ENCODE measurements around the gene CSK.

DNA sequence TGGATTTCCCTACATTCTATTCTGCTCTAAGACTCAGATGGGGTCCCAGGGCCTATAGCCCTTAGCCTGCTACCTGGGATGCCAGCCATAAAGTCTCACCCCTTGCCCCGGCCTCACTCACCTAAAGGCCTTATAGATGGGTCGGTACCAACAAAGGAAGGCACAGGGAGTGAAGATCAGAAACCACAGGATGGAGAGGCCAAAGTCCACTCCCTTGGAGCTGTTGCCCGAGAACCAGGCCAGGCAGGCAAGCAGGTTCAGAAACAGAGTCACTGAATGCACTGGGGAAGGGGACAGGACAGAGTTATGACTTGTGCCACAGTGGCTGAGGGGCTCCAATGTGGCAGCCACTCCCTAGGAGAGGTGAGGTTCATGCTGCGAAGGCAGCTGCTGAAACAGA is 68.5 kb downstream of the CSK start:
- TF ChIP-seq, protein P1, sequence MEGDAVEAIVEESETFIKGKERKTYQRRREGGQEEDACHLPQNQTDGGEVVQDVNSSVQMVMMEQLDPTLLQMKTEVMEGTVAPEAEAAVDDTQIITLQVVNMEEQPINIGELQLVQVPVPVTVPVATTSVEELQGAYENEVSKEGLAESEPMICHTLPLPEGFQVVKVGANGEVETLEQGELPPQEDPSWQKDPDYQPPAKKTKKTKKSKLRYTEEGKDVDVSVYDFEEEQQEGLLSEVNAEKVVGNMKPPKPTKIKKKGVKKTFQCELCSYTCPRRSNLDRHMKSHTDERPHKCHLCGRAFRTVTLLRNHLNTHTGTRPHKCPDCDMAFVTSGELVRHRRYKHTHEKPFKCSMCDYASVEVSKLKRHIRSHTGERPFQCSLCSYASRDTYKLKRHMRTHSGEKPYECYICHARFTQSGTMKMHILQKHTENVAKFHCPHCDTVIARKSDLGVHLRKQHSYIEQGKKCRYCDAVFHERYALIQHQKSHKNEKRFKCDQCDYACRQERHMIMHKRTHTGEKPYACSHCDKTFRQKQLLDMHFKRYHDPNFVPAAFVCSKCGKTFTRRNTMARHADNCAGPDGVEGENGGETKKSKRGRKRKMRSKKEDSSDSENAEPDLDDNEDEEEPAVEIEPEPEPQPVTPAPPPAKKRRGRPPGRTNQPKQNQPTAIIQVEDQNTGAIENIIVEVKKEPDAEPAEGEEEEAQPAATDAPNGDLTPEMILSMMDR (IDR thresholded peaks at IDR 0.05), result no peak
- no peak for TF ChIP-seq EZH2 (IDR thresholded peaks at IDR 0.05; ENCODE audit: borderline replicate concordance, insufficient read depth, low read depth, low read length, poor library complexity, severe bottlenecking)

Data from B cell (primary cell).